VCaP (cell line): Measurements from ENCODE around the gene WFDC1.

Experiments used
- H3K27ac ChIP-seq: fragments of 450-650 bp; 2 replicates; pipeline ENCODE4 v1.5.1; 2017
- CTCF ChIP-seq: fragments of 450-650 bp; conservative IDR thresholded peaks from 2 replicates; pipeline ENCODE4 v1.5.1; 2017; ENCODE audit warnings: mild to moderate bottlenecking, moderate library complexity

WFDC1 gene

GRCh38 chr16:84357191-84357651, 62.5 kb downstream of the WFDC1 start:
- peak overlapping the region; percentile 71 for H3K27ac ChIP-seq
- no peak for TF ChIP-seq CTCF

GRCh38 chr16:84358601-84359295, 64.1 kb downstream of the WFDC1 start:
- no peak for TF ChIP-seq CTCF
- H3K27ac ChIP-seq = peak overlapping the region; percentile 71; the same call in 1 of the 2 replicates

- no peak overlapping the region for H3K27ac ChIP-seq
- TF ChIP-seq CTCF = no peak
Measured at GRCh38 chr16:84359326-84359725, 64.6 kb downstream of the WFDC1 start.

GRCh38 chr16:84360170-84360569, 65.5 kb downstream of the WFDC1 start:
- TF ChIP-seq CTCF = no peak
- 0 out of 2 replicates have a peak overlapping the region, but pooled peaks have one; percentile 69 for H3K27ac ChIP-seq

- peak overlapping the region; percentile 69; the same call in 1 of the 2 replicates for H3K27ac ChIP-seq
- no peak for TF ChIP-seq CTCF
Measured at GRCh38 chr16:84360748-84361147, 66.1 kb downstream of the WFDC1 start.

GRCh38 chr16:84361546-84361945, 66.9 kb downstream of the WFDC1 start:
- peak overlapping the region; percentile 69 for H3K27ac ChIP-seq
- TF ChIP-seq CTCF = no peak

- TF ChIP-seq CTCF = no peak
- peak overlapping the region; percentile 69 for H3K27ac ChIP-seq
Measured at GRCh38 chr16:84362471-84362941, 67.8 kb downstream of the WFDC1 start.
